ENCODE measurements around the gene ADGRB3.

GRCh38 chr6:68868646-68869045 is 233.6 kb downstream of the ADGRB3 start:
- TF ChIP-seq CTCF (IDR thresholded peaks at IDR 0.05) (no peak), POLR2A (IDR thresholded peaks at IDR 0.05) (no peak)
